K562 (cell line): ENCODE data around the gene SHB. TPM values are rescaled to one million over a fixed set of nuclear protein-coding genes. Genes with fewer than 3 reads are reported as not detected.
A peak's percentile ranks its signal among the peaks of the same experiment; 100 is the strongest.

Experiments used
- ATAC-seq: fragments of 200-7000 bp; cut with Tn5 transposase; 3 replicates; pipeline ENCODE4 v1.9.1; 2020; ENCODE audit warnings: moderate library complexity
- BruUV-seq: library from RNA; stranded (reverse); fragments of 400-500 nt; replicated peaks from 2 replicates; lab custom pipeline; 2021; lab: Mats Ljungman, UMichigan
- CTCF ChIA-PET: fragments of 300-600 bp; formaldehyde crosslinking; extraction: SDS; loops from one replicate; lab custom pipeline; 2021; ENCODE audit warnings: low intra/inter-chr PET ratio; lab: Yijun Ruan, JAX
- POLR2A ChIA-PET: fragments of 300-600, 350-650 bp; sonication (Branson Sonifier 250); formaldehyde crosslinking; extraction: SDS; loops from one replicate; lab custom pipeline; 2021; ENCODE audit warnings: antibody characterized with exemption, inconsistent platforms; lab: Yijun Ruan, JAX
- DNase-seq, 4 experiments: peaks; one replicate each; pipeline versions ENCODE4 v3.0.0 to v3.0.0-alpha.2; 2011 to 2018; ENCODE audit warnings: low spot score in 3 of 4, mixed read lengths in 3 of 4; ENCODE audit errors: extremely low read depth in 1 of 4
- FAIRE-seq: peaks from 2 replicates; lab custom pipeline; 2011; peaks lifted over from hg19 to GRCh38; lab: Jason Lieb, UNC
- H2AFZ ChIP-seq: 2 replicates; pipeline ENCODE4 v1.6.0; 2011; ENCODE audit warnings: low read depth, low read length, control low read depth, inconsistent platforms
- H3K27ac ChIP-seq: fragments of 200-600 bp; 3 replicates; pipeline ENCODE4 v1.8.0; 2011; ENCODE audit warnings: low read depth, mild to moderate bottlenecking, control low read depth, inconsistent platforms, low read length, moderate library complexity, mixed read lengths; ENCODE audit errors: extremely low read depth
- H3K27me3 ChIP-seq, 2 experiments: fragments of 300-600 bp in 1 of 2; 2 replicates in 1 of 2; 3 replicates in 1 of 2; pipeline versions ENCODE4 v1.6.0 to v1.8.0; 2011; ENCODE audit warnings: inconsistent platforms in 2 of 2, low read length in 2 of 2, mild to moderate bottlenecking in 1 of 2, mixed read lengths in 1 of 2, moderate library complexity in 1 of 2; ENCODE audit not compliant: control insufficient read depth in 2 of 2, insufficient read depth in 2 of 2
- H3K36me3 ChIP-seq: fragments of 300-600 bp; 3 replicates; pipeline ENCODE4 v1.8.0; 2011; ENCODE audit warnings: mild to moderate bottlenecking, low read length, inconsistent platforms; ENCODE audit not compliant: control insufficient read depth, insufficient read depth
- H3K4me1 ChIP-seq, 2 experiments: fragments of 200-600 bp in 1 of 2; replicated peaks in 1 of 2; 2 replicates in 1 of 2; 3 replicates in 1 of 2; pipeline versions ENCODE4 v1.5.1 to v1.8.0; 2011; ENCODE audit warnings: inconsistent platforms in 2 of 2, low read length in 2 of 2, mild to moderate bottlenecking in 1 of 2, mixed read lengths in 1 of 2, moderate library complexity in 1 of 2; ENCODE audit not compliant: control insufficient read depth in 2 of 2, insufficient read depth in 2 of 2
- H3K4me2 ChIP-seq: 2 replicates; pipeline ENCODE4 v1.6.1; 2011; ENCODE audit warnings: low read length, control low read depth, inconsistent platforms, mixed read lengths; ENCODE audit not compliant: insufficient read depth
- H3K4me3 ChIP-seq: fragments of 200-600 bp; sonication (generic), shearing (Covaris generic); 2 replicates; pipeline ENCODE4 v1.5.1; 2016; ENCODE audit warnings: control low read depth, inconsistent platforms
- H3K79me2 ChIP-seq: fragments of 200-600 bp; 3 replicates; pipeline ENCODE4 v1.8.0; 2011; ENCODE audit warnings: low read length, inconsistent platforms; ENCODE audit not compliant: control insufficient read depth, insufficient read depth
- H3K9ac ChIP-seq, 2 experiments: 2 replicates each; pipeline versions ENCODE4 v1.6.0 to v1.6.1; 2011; ENCODE audit warnings: low read depth in 2 of 2, low read length in 2 of 2, control low read depth in 1 of 2, inconsistent platforms in 1 of 2, mild to moderate bottlenecking in 1 of 2, mixed read lengths in 1 of 2; ENCODE audit not compliant: insufficient read depth in 1 of 2
- H3K9me1 ChIP-seq: one replicate; pipeline ENCODE4 v1.6.0; 2011; ENCODE audit warnings: inconsistent platforms, mild to moderate bottlenecking, low read length, moderate library complexity; ENCODE audit not compliant: control insufficient read depth, insufficient read depth
- H3K9me3 ChIP-seq: replicated peaks from 2 replicates; pipeline ENCODE4 v1.5.1; 2011; ENCODE audit warnings: low read depth, low read length, inconsistent platforms; ENCODE audit not compliant: control insufficient read depth, insufficient read depth
- H4K20me1 ChIP-seq: replicated peaks from 2 replicates; pipeline ENCODE4 v1.6.1; 2011; ENCODE audit warnings: low read length, inconsistent platforms, mixed read lengths; ENCODE audit not compliant: control insufficient read depth, insufficient read depth
- IRF2 ChIP-seq: sonication (generic); formaldehyde crosslinking; IDR thresholded peaks from 2 replicates; pipeline ENCODE4 v1.8.1; 2022; ENCODE audit warnings: mild to moderate bottlenecking, missing genetic modification reagents
- TAF1 ChIP-seq: IDR thresholded peaks from 2 replicates; pipeline ENCODE4 v1.6.1; 2011; ENCODE audit warnings: mild to moderate bottlenecking, low read length, moderate library complexity; ENCODE audit not compliant: insufficient read depth, control insufficient read depth, severe bottlenecking; ENCODE audit errors: extremely low read depth
- ZNF146 ChIP-seq: IDR thresholded peaks from one replicate; pipeline ENCODE4 v1.6.1; 2018; ENCODE audit warnings: missing compliant biosample characterization; ENCODE audit not compliant: unreplicated experiment
- WGBS: fragments of 100-300 bp; shearing (Covaris generic); methylation state at CpG from one replicate; pipeline ENCODE4 v1.1.6; 2016; ENCODE audit warnings: low coverage, mixed read lengths; ENCODE audit not compliant: insufficient coverage; ENCODE audit errors: missing lambda C conversion rate; 5-methylcytosine and 5-hydroxymethylcytosine counted together
- in situ Hi-C: fragments of 300-500 bp; cut with MboI; formaldehyde crosslinking; loops from 4 replicates; pipeline ENCODE4 v1.15.0; 2018; ENCODE audit warnings: inconsistent platforms, mixed read lengths
- intact Hi-C: fragments of 100-400 bp; cut with micrococcal nuclease; formaldehyde crosslinking; loops from 2 replicates; pipeline ENCODE4 v1.14.2; 2022
- polyA plus RNA-seq, 8 experiments: library from polyadenylated mRNA; depleted of rRNA in 4 of 8; stranded (reverse) in 5 of 8; unstranded in 3 of 8; fragments of >200 nt; fragmentation: Nextera tagmentation in 2 of 8; fragmentation: Illumina TruSeq in 1 of 8; extraction: Ambion mirVana in 2 of 8; extraction: Trizol in 1 of 8; gene quantifications; 2 replicates each; pipeline versions ENCODE4 v1.2.1 to v1.2.3, GENCODE V29; 2011 to 2014; ENCODE audit warnings: inconsistent platforms in 1 of 8, missing spikeins in 1 of 8
- total RNA-seq, 7 experiments: library from RNA; depleted of rRNA in 6 of 7; stranded (reverse); fragments of >200 nt in 6 of 7; fragmentation: Illumina TruSeq in 2 of 7; extraction: Trizol in 2 of 7; gene quantifications; 2 replicates each; pipeline versions ENCODE4 v1.2.1 to v1.2.3, GENCODE V29; 2011 to 2021; ENCODE audit warnings: low replicate concordance in 1 of 7
- TF ChIP-seq, protein P1 (sequence below): sonication (generic); formaldehyde crosslinking; IDR thresholded peaks from 2 replicates; pipeline ENCODE4 v1.8.1; 2023; ENCODE audit warnings: mild to moderate bottlenecking, missing genetic modification reagents, moderate library complexity

SHB gene
- total and polyA plus RNA-seq, 9 of the 15 experiments (the other 6 are each of a cell fraction or from before 2014, with no cell fraction given): 0.78 to 16.0 (median 5.3) TPM

- TF ChIP-seq, protein P1, sequence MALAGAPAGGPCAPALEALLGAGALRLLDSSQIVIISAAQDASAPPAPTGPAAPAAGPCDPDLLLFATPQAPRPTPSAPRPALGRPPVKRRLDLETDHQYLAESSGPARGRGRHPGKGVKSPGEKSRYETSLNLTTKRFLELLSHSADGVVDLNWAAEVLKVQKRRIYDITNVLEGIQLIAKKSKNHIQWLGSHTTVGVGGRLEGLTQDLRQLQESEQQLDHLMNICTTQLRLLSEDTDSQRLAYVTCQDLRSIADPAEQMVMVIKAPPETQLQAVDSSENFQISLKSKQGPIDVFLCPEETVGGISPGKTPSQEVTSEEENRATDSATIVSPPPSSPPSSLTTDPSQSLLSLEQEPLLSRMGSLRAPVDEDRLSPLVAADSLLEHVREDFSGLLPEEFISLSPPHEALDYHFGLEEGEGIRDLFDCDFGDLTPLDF (CRISPR knock-in tag): no peak
- TF ChIP-seq, all 486 proteins: peak for 3
Observed at GRCh38 chr9:38106488-38106887, 37.5 kb upstream of the SHB start (continued).

GRCh38 chr9:38103340-38103739 is 34.3 kb upstream of the SHB start:
- H3K27me3 ChIP-seq: peaks cover 0 to 10% of the 10 kb centered on the region in 2 experiments; a peak in 3 of 5 replicates
- H3K4me1 ChIP-seq: peaks cover 7 to 10% of the 10 kb centered on the region in 2 experiments; a peak in 4 of 5 replicates
- H3K27ac ChIP-seq: no peak overlapping the region
- H3K79me2 ChIP-seq: no peaks in the 10 kb centered on the region
- ATAC-seq (no peak), DNase-seq (no peak), FAIRE-seq (no peak)
- intact Hi-C loops (no loop called here), in situ Hi-C loops (no loop called here)
- no peak overlapping the region for H3K4me2 ChIP-seq
- no TSS peak for BruUV-seq
- H3K36me3 ChIP-seq: no peaks in the 10 kb centered on the region
- no peak for TF ChIP-seq TAF1
- peak; percentile 87 for TF ChIP-seq ZNF146 (CRISPR knock-in tag)
- TF ChIP-seq IRF2 (CRISPR knock-in tag): no peak
- WGBS: 13% methylated on average over 2 of the region's 2 CpGs
- H3K9me3 ChIP-seq: no peaks in the 10 kb centered on the region
- no peak overlapping the region for H2AFZ ChIP-seq
- H3K9me1 ChIP-seq: no peaks in the 10 kb centered on the region
- H4K20me1 ChIP-seq: no peaks in the 10 kb centered on the region; the same call in 1 of the 2 replicates
- H3K4me3 ChIP-seq: no peak overlapping the region
- ChIA-PET POLR2A (interaction anchor here (0.6 to 0.7 kb wide), 3 partner anchors 9 to 298 kb away, joined by 3 read pairs; no protein-coding TSS in a partner anchor), CTCF (no interaction called here)
- H3K9ac ChIP-seq: no peak overlapping the region
